Endothelial cell of hepatic sinusoid (primary cell): Measurements from ENCODE around the gene ARMC6.
"Not testable (repeated sequence)": the region's sequence is repeated elsewhere in the genome, so short reads cannot be mapped to it uniquely, and the experiment has no call there.

Source experiments
- in situ Hi-C: cut with HindIII; loops from 2 replicates; pipeline ENCODE4 v1.10.0; 2017; ENCODE audit warnings: low sequenced_read_pairs

The ARMC6 gene

DNA sequence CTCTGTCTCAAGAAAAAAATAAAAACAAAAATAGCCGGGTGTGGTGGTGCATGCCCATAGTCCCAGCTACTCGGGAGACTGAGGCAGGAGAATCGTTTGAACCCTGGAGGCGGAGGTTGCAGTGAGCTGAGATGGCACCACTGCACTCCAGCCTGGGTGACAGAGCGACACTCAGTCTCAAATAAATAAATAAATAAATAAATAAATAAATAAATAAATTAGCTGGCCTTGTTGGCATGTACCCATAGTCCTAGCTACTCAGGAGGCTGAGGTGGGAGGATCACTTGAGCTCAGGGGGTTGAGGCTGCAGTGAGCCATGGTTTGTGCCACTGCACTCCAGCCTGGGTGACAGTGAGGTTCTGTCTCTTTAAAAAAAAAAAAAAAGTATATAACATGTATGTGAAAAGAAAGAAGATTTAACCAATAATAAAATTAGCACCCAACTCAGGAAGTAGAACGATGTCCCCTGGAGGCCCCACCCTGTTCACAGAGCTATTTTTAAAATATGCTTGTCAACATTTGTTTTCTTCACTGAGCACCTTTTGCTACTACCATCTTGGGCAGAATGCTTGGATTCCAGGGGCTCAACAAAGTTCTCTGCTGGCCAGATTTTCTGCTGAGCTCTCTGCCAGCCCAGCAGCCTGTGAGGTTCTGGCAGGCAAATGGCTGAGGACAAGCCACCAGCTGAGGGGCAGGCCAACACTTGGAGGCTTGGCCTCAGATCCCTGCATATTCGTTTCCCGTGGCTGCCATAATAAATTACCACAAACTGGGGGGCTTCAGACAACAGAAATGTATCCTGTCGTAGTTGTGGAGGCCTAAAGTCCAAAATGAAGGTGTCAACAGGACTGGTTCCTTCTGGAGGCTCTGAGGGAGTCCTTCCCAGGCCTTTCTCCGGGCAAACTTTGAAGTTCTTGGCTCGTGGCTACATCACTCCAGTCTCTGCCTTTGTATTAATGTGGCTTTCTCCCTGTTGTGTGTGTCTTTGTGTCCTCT is 35.6 kb downstream of the ARMC6 start:
- in situ Hi-C loops = no loop called here

DNA sequence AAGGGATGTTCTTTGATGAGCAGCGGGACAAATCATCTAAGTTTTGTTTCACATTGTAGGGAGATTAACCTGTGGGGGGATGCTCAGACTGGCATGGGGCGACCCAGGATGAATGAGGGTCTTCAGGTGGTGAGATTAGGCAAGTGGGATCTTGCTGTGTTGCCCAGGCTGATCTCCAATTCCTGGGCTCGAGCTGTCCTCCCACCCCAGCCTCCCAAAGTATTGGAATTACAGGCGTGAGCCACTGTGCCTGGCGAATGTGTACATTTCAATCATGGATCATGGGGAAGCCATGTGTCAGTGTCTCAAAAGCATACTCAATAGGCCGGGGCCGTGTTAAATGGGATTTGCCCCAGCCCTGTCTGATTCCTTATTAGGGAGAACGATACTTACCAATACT is 38.5 kb downstream of the ARMC6 start:
- in situ Hi-C loops = no loop called here

DNA sequence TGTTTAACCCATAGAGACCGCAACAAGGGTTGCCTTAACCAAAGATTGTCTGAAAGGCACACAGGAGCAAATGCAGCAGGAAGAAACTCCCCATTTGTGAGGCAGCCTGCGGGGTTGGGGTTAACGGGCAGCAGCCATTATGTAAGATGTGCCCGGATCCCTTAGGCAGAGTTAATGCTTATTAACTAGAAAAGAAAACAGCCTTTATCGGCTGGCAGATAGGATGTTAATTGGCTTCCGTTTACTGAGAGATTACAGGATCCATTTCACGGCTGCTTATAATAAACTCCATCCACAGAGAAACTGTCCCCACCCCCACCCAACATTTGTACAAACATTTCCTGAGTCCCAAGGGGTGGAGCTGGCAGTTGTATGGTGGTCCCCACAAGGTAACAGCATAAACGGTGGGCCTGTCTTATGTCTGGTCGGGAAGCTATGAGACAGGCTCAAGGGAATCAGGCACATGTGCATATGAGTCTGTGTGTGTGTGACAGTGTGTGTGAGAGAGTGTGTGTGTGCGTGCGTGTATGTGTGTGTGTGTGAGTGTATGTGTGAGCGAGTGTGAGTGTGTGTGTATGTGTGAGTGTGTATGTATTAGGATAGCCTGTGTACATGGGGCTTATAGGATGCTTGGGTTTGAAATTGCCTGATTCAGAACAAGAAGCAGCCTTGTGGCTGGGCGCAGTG is 40.9 kb downstream of the ARMC6 start:
- in situ Hi-C loops = no loop called here

DNA sequence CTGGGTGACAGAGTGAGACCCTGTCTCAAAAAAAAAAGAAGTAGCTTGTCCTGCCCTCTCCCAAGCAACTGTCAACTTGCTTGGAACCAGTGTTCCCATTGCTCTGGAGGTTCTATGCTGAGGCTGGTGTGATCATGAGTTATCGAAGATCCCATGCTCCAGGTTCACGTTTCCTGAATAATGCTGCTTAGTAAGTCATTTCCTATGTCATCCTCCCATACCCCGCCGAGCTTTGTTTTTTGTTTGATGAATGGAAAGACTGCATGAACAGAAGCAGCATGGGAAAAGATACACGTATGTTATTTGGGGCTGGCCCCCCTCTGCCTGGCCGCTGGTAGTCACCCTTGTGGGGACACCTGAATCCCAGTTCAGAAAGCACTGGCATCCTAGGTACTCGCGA is 41.7 kb downstream of the ARMC6 start:
- in situ Hi-C loops = no loop called here

DNA sequence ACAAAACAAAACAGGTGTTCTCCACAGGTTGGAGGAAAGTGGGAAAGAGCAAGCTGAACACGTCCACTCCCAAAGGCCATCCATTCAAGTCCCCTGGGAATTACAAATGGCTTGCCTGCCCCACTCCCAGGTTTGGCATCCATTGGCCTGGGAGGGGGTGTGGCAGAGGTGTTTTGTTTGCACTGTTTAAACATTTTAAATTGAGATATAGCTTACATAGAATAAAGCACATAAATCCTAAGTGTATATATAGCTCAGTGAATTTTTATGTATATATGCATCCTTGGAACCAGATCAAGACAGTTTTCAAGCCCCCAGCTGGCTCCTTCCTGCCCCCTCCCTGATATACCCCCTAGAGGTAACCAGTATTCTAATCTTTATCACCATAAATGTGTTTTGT is 43.1 kb downstream of the ARMC6 start:
- in situ Hi-C loops = no loop called here

DNA sequence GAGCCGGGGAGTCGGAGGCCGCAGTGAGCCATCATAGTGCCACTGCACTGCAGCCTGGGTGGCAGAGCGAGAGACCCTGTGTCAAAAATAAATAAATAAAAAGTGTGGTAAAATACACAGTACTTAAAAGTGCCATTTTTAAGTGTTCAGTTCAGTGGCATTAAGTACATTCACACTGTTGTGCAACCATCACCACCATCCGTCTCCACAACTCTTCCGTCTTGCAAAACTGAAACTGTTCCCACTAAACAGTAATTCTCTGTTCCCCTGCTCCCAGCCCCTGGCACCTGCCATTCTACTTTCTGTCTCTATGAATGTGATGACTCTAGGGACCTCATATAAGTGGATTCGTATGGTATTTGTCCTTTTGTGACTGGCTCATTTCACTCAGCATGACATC is 43.7 kb downstream of the ARMC6 start:
- in situ Hi-C loops = no loop called here

DNA sequence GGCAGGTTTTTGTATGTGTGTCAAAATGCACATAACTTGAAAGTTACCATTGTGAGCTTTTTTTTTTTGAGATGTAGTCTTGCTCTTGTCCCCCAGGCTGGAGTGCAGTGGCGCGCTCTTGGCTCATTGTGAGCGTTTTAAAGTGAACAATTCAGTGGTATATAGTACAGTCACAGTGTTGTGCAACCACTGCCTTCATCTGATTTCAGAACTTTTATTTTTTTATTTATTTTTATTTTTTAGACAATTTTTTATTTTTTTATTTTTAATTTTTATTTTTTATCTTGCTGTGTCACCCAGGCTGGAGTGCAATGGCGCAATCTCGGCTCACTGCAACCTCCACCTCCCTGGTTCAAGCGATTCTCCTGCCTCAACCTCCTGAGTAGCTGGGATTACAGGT is 45.4 kb downstream of the ARMC6 start:
- in situ Hi-C loops = no loop called here

DNA sequence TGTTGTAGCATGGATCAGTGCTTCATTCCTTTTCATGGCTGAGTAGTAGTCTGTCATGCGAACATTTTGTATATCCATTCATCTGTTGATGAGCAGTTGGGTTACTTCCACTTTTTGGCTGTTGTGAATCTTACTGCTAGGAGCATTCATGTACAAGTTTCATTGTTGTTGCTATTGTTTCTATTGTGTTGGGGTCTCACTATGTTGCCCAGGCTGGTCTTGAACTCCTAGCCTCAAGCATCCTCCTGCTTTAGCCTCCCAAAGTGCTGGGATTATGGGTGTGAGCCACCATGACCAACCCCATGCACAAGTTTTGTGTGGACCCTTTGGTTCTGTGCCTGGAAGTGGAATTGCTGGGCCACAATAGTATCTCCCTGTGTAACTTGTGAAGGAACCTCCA is 46.2 kb downstream of the ARMC6 start:
- in situ Hi-C loops = no loop called here

DNA sequence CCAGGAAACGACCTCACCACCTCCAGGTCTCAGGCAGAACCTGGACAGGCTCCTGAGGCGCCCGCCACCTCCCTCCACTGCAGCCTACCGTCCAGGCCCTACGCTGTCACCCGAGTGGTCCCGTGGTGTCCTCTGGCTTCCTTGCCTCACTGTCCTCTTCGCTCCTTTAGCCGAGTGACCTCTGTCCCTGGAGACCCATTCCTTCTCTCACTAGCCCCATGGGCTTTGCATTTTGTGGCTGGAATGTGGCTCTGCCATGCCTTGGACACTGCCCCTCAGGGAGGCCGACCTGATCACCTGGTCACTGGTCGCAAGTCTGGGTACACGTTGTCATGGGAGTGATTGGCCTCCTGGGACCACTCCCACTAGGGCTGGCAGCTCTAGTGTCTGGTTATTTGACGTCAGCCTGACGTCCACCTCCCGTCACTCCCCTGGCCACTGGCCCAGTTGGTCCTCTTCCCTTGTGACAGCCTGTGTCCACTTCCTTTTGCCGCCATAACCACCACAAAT is 48.3 kb downstream of the ARMC6 start:
- in situ Hi-C loops = no loop called here

DNA sequence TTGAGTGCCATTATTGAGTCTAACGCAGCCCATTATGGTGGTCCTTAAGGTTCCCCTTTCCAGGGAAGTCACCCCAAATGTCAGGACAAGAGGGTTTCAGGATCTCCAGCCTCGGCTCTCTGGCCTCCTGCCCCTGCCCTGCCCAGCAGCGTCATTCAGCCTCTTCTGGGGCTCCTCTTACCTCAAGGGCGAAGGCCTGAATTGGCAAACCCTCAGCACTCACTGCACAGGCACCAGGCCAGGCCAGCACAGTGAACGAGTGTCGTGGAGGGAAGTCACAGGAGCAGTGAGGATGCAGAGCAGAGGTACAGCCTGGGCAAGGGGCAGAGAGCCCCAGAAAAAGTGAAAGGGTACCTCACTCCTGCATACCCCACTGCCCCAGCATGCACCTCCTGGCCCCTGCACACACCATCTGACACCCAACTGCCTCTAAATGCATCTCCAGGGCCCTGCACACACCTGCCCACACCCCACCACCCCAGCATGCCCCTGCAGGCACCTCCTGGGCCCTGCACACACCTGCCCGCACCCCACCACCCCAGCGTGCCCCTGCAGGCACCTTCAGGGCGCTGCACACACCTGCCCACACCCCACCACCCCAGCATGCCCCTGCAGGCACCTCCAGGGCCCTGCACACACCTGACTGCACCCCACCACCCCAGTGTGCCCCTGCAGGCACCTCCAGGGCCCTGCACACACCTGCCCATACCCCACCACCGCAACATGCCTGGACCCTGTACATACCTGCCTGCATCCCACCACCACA is 50.2 kb downstream of the ARMC6 start:
- in situ Hi-C loops = no loop called here

DNA sequence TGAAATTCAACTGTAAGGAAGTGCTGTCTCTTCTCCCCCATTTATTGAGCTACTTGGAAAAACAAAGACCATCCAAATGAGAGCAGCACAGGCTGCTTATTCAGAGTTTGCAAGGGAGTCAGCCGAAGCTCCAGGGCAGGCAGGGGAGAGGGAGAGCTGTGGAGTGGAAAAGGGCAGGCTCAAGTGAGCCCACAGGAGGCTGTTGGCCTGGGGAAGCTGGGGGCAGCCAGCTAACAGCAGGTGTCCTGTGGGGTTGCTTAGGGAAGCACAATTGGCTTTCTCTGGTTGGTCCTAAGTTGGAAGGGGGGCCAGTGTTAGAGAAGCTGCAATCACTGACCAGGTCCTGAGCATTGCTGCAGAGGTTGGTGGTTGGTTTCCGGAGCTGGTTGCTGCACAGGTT is 54.3 kb downstream of the ARMC6 start:
- in situ Hi-C loops = no loop called here

DNA sequence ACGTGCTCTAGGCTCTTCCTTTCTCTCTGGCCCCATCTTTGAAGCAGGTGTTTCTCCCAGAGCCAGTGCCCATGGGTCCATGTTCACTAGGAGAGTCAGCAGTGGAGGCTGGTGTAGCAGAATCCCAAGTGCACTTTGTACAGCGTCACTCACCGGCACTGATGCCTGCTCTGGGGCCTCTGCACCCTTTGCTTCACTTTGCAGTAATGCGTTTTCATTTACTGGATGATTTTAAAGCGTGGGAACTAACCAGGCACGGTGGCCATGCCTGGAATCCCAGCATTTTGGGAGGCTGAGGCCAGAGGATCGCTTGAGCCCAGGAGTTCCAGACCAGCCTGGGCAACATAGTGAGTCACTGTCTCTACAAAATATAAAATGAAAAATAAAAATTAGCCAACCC is 61.1 kb downstream of the ARMC6 start:
- in situ Hi-C loops = no loop called here

DNA sequence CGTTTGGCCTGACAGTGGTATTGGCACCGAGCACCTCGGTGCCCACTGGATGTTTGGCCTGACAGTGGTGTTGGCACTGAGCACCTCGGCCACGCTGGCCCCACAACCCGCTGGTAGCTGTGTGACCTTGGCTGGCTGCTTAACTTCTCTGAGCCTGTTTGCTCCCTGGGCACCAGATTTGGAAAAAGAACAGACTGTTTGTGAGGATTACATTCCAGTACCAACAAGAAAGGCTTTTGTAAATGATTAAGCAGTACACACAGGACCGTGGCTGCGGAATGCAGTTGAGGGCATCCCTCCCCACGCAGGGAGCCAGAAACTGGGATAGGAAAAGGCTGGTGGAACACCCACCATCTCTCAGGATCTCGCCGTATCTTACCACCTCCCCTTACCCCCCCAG is 62.3 kb downstream of the ARMC6 start:
- in situ Hi-C loops = no loop called here

DNA sequence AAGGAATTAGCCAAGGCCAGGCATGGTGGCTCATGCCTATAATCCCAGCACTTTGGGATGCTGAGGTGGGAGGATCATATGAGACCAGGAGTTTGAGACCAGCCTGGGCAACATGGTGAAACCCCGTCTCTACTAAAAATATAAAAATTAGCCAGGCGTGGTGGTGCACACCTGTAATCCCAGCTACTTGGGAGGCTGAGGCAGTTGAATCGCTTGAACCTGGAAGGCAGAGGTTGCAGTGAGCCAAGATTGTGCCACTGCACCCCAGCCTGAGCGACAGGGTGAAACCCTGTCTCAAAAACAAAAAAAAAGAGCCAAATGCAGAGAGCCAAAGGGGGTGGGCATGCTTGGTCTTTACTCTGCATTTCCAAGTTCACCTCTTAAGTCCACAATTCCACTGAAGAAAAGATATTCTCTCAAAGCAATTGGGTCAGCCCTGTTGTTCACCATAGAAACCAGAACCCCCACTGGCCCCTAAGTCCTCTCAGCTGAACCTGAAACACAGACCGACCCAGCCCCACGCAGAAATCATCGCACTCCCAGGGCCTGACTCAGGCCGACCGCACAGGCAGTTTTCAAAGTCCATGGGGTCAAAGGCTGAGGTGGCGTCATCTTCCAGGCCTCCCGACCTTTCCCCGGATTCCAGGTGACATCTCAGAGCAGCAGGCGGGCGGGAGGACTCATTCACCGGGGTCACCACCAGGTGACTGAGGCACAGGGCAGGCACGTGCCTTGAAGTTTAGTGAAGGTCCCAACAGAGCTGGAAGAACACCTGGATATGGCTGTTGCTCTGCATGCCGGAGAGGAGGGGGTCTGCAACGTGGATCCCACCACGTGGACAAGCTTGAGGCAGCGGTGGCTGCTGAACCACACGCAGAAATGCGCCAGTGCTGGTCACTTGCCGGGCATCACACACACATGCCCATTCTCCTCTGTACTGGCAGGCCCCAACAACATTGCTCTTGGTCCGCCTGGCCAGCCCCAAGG is 63.5 kb downstream of the ARMC6 start:
- in situ Hi-C loops = no loop called here

DNA sequence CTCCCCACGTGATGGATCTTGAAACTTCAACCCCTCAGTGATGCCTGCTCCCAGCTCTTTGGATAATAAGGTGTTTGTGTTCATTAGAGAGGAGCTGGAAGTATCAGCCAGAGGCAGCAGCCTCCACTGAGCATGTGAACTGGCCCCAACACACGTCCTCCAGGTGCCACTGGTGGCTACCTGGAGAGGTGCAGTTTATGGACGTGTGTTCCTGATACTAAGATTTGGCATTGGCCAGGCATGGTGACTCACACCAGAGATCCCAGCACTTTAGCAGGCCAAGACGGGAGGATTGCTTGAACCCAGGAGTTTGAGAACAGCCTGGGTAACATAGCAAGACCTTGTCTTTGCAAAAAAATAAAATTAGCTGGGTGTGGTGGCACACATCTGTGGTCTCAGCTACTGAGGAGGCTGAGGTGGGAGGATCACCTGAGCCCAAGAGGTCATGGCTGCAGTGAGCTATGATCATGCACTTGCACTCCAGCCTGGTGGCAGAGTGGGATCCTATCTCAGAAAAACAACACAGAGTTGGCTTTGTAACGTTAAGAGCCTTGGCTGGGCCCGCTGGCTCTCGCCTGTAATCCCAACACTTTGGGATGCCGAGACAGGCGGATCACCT is 64.8 kb downstream of the ARMC6 start:
- in situ Hi-C loops = no loop called here

DNA sequence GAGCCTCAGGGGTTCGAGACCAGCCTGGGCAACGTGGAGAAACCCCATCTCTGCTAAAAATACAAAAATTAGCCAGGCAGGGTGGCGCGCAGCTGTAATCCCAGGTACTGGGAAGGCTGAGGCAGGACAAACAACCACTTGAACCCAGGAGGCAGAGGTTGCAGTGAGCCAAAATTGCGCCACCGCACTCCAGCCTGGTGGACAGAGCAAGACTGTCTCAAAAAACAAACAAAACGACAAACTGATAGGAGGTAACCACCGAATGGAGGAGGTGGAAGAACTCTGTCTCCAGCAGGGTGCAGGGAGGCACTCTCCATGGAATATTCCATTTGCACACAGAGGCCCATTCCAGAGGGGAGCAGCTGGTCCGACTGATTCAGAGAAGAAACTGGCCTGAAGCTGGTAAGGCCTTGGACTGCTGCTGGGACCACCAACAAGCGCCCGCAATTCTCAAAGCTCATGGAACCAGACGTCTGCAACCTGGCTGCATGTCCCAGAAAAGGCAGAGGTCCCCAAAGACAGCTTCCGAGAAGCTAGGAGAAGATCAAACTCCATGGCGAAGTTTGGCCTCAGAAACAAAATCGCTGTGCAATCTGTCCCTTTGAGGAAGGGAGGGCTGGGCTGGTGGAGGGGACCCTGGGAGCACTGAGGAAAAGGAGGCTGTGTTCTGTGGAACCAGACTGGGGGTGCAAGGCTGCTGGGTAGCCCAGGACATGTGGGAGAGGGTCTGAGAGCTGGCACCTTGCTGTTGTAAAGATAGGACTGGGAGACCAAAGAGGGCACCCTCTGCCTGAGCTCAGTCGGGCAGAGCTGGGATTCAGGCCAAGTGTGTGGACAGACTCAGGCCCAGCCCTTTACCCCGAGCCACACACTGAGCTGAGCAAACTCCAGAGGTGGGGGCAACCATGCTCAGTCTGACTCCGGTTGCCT is 65.6 kb downstream of the ARMC6 start:
- in situ Hi-C loops = no loop called here

DNA sequence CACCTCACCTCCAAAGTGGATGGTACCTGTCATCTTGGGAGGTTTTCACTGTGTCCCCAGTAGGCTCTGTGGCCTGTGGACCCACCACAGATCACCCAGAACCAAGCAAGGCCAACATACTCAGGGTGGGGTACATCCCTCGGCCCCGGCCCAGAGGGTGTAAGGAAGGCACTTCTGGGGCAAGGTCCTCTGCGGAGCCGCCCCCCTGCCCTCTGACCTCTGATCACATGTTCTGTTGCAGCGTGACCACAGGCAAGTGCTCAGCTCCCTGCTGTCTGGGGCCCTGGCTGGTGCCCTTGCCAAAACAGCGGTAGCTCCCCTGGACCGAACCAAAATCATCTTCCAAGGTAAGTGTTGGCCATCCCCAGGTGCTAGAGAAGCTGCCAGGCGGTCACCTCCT is 68.1 kb downstream of the ARMC6 start:
- in situ Hi-C loops = no loop called here

DNA sequence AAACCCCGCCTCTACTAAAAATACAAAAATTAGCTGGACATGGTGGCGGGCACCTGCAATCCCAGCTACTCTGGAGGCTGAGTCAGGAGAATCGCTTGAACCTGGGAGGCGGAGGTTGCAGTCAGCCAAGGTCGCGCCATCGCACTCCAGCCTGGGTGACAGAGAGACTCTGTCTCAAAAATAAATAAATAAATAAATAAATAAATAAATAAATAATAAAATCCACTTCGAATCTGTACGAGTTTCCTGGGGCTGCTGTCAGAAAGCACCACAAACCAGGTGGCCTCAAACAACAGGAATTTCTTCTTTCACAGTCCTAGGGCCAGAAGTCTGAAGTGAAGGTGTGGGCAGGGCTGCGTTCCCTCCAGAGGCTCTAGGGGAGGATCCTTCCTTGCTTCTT is 69.2 kb downstream of the ARMC6 start:
- in situ Hi-C loops = not testable (repeated sequence)

DNA sequence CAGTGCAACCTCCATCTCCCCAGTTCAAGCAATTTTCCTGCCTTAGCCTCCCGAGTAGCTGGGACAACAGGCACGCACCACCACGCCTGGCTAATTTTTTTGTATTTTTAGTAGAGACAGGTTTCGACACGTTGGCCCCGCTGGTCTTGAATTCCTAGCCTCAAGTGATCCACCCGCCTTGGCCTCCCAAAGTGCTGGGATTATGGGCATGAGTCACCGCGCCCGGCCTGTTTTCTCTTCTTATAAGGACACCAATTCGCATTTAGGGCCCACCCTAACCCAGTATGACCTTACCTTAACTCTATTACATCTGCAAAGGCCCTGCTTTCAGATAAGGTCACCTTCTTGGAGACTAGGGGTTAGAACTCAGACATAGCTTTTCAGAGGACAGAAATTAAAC is 69.8 kb downstream of the ARMC6 start:
- in situ Hi-C loops = no loop called here
